GM12864 (cell line): ENCODE measurements around the gene REL.

Experiments used
- DNase-seq: peaks from one replicate; pipeline ENCODE4 v3.0.0-alpha.2; 2011; ENCODE audit warnings: low read depth
- H3K4me3 ChIP-seq: 2 replicates; pipeline ENCODE4 v1.5.1; 2011; ENCODE audit warnings: mild to moderate bottlenecking, low read depth, low read length, control low read depth
- CTCF ChIP-seq: IDR thresholded peaks from 2 replicates; pipeline ENCODE4 v1.5.1; 2011; ENCODE audit warnings: low read depth, mild to moderate bottlenecking, moderate library complexity, low read length, control low read depth, inconsistent platforms; ENCODE audit errors: missing control alignments

REL gene

GRCh38 chr2:60957224-60957623, 75.8 kb downstream of the REL start:
- DNase-seq: no peak
- no peak overlapping the region for H3K4me3 ChIP-seq

GRCh38 chr2:60957643-60958042, 76.3 kb downstream of the REL start:
- H3K4me3 ChIP-seq: no peak overlapping the region
- no peak for DNase-seq
- TF ChIP-seq CTCF: no peak

More at GRCh38 chr2:60957224-60957623, 75.8 kb downstream of the REL start:
- TF ChIP-seq CTCF: no peak

GRCh38 chr2:60958361-60958760, 77.0 kb downstream of the REL start:
- DNase-seq: no peak
- no peak overlapping the region for H3K4me3 ChIP-seq
- no peak for TF ChIP-seq CTCF

GRCh38 chr2:60958800-60959199, 77.4 kb downstream of the REL start:
- no peak for DNase-seq
- H3K4me3 ChIP-seq: no peak overlapping the region
- no peak for TF ChIP-seq CTCF

GRCh38 chr2:60959501-60959900, 78.1 kb downstream of the REL start:
- no peak for DNase-seq
- no peak for TF ChIP-seq CTCF
- no peak overlapping the region for H3K4me3 ChIP-seq

- no peak for TF ChIP-seq CTCF
- DNase-seq: no peak
- no peak overlapping the region for H3K4me3 ChIP-seq
These were observed 79.3 kb downstream of the REL start for GRCh38 chr2:60960706-60961105.

GRCh38 chr2:60961457-60961856, 80.1 kb downstream of the REL start:
- no peak overlapping the region for H3K4me3 ChIP-seq
- DNase-seq: no peak
- no peak for TF ChIP-seq CTCF
